ENCODE measurements around the gene FUT8.

Gene FUT8

DNA sequence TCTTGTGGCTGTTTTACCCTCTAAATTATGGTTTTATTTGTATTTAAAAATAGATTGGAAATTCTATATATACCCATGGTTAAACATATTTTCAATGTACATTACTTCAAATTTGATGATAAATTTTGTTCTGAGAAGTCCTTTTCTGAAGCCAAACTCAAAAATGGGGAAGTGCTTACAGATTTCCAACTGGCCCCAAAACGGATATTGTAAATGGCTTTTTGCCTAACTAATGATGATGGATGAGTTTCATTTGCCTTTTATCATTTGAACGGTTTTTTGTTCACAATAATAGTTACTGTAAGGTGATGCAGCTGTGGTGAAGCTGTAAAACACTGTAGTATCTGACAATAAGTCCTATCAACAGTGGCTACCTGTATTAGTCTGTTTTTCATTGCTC is 136.9 kb downstream of the FUT8 start:
- TF ChIP-seq BACH2 (CRISPR knock-in tag; IDR thresholded peaks at IDR 0.05; ENCODE audit: borderline replicate concordance) (no peak), PPARA (CRISPR knock-in tag; IDR thresholded peaks at IDR 0.05; ENCODE audit: borderline replicate concordance) (no peak), ZNF565 (CRISPR knock-in tag; conservative IDR thresholded peaks at IDR 0.05; ENCODE audit: low read depth) (no peak), TOX (CRISPR knock-in tag; IDR thresholded peaks at IDR 0.05; ENCODE audit: borderline replicate concordance) (no peak), GLIS3 (CRISPR knock-in tag; IDR thresholded peaks at IDR 0.05) (no peak), CSDC2 (CRISPR knock-in tag; IDR thresholded peaks at IDR 0.05) (no peak), ESRRG (CRISPR knock-in tag; IDR thresholded peaks at IDR 0.05) (no peak), ZFP3 (CRISPR knock-in tag; IDR thresholded peaks at IDR 0.05) (no peak), RARB (CRISPR knock-in tag; IDR thresholded peaks at IDR 0.05) (no peak)
- TF ChIP-seq, protein P1, sequence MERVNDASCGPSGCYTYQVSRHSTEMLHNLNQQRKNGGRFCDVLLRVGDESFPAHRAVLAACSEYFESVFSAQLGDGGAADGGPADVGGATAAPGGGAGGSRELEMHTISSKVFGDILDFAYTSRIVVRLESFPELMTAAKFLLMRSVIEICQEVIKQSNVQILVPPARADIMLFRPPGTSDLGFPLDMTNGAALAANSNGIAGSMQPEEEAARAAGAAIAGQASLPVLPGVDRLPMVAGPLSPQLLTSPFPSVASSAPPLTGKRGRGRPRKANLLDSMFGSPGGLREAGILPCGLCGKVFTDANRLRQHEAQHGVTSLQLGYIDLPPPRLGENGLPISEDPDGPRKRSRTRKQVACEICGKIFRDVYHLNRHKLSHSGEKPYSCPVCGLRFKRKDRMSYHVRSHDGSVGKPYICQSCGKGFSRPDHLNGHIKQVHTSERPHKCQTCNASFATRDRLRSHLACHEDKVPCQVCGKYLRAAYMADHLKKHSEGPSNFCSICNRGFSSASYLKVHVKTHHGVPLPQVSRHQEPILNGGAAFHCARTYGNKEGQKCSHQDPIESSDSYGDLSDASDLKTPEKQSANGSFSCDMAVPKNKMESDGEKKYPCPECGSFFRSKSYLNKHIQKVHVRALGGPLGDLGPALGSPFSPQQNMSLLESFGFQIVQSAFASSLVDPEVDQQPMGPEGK (CRISPR knock-in tag; IDR thresholded peaks at IDR 0.05; ENCODE audit: borderline replicate concordance), result no peak
- TF ChIP-seq, protein P2, sequence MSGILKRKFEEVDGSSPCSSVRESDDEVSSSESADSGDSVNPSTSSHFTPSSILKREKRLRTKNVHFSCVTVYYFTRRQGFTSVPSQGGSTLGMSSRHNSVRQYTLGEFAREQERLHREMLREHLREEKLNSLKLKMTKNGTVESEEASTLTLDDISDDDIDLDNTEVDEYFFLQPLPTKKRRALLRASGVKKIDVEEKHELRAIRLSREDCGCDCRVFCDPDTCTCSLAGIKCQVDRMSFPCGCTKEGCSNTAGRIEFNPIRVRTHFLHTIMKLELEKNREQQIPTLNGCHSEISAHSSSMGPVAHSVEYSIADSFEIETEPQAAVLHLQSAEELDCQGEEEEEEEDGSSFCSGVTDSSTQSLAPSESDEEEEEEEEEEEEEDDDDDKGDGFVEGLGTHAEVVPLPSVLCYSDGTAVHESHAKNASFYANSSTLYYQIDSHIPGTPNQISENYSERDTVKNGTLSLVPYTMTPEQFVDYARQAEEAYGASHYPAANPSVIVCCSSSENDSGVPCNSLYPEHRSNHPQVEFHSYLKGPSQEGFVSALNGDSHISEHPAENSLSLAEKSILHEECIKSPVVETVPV (CRISPR knock-in tag; IDR thresholded peaks at IDR 0.05), result no peak
- ATAC-seq, result no peak

DNA sequence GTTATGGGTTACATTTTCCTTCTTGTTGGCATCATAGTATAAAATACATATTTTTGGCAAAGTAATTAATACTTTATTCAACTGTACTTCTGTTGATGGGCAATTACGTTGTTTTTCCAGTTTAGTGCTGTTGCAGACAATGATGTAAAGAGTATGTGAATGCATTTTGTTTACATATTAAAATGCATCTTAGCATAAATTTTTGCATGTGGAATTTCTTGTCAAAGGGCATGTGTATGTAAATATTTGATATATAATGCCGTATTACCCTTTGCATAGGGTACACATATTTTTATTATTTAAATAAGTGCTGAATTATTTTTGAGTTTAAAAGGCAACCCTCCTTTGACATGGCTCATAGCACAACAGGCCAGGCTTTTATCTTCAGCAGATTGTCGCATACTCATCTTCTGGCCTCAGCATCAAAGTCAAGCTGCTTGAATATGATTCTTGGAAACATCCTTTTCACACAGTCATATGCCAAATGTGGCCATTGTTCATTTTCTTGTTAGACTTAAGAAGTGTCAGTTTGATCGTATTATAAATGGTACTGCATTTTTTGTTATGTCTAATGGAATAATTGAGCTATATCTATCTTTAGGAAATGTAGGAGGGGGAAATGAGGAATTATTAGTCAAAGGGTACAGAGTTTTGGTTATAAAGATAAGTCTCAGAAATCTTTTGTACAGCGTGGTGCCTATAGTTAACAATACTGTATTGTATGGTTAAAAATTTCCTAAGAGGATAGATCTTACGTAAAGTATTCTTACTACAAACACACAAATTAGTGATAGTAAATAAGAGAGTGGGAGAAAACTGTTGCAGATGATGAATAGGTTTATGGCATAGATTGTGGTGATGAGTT is 138.5 kb downstream of the FUT8 start:
- no peak for ATAC-seq
- TF ChIP-seq ZNF8 (CRISPR knock-in tag; IDR thresholded peaks at IDR 0.05) (no peak), ARNTL (CRISPR knock-in tag; IDR thresholded peaks at IDR 0.05; ENCODE audit: borderline replicate concordance, low read depth) (no peak), OSR1 (CRISPR knock-in tag; IDR thresholded peaks at IDR 0.05) (no peak), ZC3H10 (CRISPR knock-in tag; IDR thresholded peaks at IDR 0.05) (no peak), TCF4 (CRISPR knock-in tag; IDR thresholded peaks at IDR 0.05; ENCODE audit: borderline replicate concordance) (no peak), PPARA (CRISPR knock-in tag; IDR thresholded peaks at IDR 0.05; ENCODE audit: borderline replicate concordance) (no peak), ZNF70 (CRISPR knock-in tag; IDR thresholded peaks at IDR 0.05) (no peak), ZNF565 (CRISPR knock-in tag; conservative IDR thresholded peaks at IDR 0.05; ENCODE audit: low read depth) (no peak), ISL1 (CRISPR knock-in tag; IDR thresholded peaks at IDR 0.05) (no peak), TOX (CRISPR knock-in tag; IDR thresholded peaks at IDR 0.05; ENCODE audit: borderline replicate concordance) (no peak), RARB (CRISPR knock-in tag; IDR thresholded peaks at IDR 0.05) (no peak), BACH2 (CRISPR knock-in tag; IDR thresholded peaks at IDR 0.05; ENCODE audit: borderline replicate concordance) (no peak), ZFP3 (CRISPR knock-in tag; IDR thresholded peaks at IDR 0.05) (no peak), ZFP30 (CRISPR knock-in tag; IDR thresholded peaks at IDR 0.05) (no peak)
- TF ChIP-seq, protein P3, sequence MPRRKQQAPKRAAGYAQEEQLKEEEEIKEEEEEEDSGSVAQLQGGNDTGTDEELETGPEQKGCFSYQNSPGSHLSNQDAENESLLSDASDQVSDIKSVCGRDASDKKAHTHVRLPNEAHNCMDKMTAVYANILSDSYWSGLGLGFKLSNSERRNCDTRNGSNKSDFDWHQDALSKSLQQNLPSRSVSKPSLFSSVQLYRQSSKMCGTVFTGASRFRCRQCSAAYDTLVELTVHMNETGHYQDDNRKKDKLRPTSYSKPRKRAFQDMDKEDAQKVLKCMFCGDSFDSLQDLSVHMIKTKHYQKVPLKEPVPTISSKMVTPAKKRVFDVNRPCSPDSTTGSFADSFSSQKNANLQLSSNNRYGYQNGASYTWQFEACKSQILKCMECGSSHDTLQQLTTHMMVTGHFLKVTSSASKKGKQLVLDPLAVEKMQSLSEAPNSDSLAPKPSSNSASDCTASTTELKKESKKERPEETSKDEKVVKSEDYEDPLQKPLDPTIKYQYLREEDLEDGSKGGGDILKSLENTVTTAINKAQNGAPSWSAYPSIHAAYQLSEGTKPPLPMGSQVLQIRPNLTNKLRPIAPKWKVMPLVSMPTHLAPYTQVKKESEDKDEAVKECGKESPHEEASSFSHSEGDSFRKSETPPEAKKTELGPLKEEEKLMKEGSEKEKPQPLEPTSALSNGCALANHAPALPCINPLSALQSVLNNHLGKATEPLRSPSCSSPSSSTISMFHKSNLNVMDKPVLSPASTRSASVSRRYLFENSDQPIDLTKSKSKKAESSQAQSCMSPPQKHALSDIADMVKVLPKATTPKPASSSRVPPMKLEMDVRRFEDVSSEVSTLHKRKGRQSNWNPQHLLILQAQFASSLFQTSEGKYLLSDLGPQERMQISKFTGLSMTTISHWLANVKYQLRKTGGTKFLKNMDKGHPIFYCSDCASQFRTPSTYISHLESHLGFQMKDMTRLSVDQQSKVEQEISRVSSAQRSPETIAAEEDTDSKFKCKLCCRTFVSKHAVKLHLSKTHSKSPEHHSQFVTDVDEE (CRISPR knock-in tag; IDR thresholded peaks at IDR 0.05), result no peak
- TF ChIP-seq, protein P2 (CRISPR knock-in tag; IDR thresholded peaks at IDR 0.05), result no peak
- TF ChIP-seq, protein P4, sequence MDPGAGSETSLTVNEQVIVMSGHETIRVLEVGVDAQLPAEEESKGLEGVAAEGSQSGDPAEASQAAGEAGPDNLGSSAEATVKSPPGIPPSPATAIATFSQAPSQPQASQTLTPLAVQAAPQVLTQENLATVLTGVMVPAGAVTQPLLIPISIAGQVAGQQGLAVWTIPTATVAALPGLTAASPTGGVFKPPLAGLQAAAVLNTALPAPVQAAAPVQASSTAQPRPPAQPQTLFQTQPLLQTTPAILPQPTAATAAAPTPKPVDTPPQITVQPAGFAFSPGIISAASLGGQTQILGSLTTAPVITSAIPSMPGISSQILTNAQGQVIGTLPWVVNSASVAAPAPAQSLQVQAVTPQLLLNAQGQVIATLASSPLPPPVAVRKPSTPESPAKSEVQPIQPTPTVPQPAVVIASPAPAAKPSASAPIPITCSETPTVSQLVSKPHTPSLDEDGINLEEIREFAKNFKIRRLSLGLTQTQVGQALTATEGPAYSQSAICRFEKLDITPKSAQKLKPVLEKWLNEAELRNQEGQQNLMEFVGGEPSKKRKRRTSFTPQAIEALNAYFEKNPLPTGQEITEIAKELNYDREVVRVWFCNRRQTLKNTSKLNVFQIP (CRISPR knock-in tag; IDR thresholded peaks at IDR 0.05; ENCODE audit: borderline replicate concordance, low read depth), result no peak
